GM18519 (cell line): ENCODE data around the gene TMEM184A.

Source experiments
- ATAC-seq: cut with Tn5 transposase; IDR thresholded peaks from one replicate; pipeline ENCODE4 v1.9.1; 2021; ENCODE audit warnings: mild to moderate bottlenecking, moderate library complexity; ENCODE audit not compliant: unreplicated experiment, low FRiP score

The TMEM184A gene

DNA sequence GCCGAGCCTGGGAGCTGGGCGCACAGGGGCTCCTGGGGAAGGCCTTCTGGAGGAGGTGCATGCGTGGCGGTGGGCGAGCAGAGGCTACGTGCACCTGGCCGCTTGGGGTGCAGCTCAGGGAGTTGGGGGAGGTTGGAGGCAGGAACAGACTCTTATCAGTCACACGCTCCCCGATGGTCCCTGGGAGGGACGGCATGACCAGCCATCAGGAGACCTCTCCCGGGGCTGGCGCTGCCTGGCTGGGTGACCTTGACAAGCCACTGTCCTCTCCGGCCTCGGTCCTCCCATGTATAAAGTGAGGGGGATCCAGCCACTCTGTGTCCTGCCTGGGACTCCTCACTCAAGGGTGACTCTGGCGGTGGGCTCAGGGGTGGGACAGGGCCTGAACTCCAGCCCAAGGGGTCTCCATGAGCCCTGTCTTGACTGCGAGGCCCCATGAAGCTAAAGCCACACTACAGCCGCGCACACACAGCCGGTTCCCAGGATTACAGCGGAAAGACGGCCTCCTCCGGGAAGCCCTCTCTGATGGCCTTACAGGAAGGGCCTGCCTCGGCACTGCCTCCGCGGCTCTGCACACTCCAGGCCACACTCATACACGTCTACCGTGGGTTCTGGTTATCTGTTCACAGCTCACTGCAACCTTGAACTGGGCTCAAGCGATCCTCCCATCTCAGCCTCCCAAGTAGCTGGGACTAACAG, 2.3 kb downstream of the TMEM184A start:
- no peak for ATAC-seq

DNA sequence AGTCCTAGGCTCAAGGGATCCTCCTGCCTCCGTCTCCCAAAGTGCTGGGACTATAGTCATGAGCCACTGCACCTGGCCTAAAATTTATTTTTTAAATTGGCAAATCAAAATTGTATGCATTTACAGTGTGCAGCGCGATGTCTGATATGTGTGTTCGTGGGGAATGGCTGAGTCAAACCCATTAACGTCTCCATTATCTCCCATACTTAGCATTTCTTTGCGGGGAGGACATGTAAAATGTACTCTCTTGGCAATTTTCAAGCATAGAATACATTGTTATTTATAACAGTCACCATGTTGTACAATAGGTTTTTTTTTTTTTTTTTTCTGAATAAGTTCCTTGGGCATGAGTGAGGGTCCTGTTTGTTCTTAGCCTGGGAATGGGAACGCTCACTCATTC, 3.8 kb downstream of the TMEM184A start:
- no peak for ATAC-seq

DNA sequence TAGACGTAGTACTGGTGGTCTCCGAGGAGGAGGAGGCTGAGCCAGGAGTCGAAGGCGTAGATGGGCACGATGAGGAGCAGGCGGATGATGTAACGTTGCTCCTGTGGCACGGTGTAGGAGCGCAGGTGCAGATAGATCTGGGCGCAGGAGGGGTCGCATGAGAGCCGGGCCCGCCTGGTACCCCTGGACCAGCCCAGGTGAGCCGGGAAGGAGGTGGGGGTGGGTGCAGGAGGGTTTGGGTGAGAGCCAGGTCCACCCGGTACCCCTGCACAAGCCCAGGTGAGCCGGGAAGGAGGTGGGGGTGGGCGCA, 5.2 kb downstream of the TMEM184A start:
- no peak for ATAC-seq

DNA sequence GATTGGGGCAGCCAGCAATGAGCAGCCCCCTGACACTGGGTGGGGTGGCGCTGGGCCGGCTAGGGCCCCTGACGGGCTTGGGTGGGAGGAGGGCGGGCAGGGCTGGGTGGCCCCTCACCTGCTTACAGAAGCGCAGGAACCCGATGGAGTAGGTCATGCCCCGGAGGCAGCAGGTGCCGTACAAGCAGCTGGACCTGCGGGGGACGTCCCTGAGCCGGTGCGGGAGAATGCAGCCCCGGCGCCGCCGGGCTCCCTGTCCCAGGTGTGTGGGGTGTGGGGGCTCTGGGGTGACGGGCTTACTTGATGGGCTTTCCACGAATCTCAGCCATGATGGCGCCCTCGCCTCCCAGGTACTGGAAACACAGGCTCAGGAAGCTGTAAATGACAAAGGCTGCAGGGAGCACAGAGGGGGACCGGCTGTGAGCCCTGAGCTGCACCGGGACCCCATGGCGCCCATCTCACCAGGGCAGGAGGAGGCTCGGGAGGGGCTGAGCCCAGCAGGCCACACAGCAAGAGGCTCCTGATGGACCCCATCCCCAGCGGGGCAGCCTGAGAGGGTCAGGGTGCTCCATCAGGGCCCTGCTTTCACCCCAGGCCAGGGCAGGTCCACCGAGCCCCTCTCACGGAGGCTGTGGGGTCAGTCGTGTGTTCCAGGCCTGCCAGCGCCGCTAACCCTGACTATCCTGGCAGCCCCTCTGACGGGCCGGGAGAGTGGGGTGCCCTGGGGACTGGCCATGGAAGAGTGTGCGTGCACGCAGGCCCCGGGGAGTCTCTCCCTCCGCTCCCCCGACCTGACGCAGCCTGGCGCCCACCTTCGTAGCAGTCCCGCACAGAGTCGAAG, 5.8 kb downstream of the TMEM184A start:
- ATAC-seq: no peak

DNA sequence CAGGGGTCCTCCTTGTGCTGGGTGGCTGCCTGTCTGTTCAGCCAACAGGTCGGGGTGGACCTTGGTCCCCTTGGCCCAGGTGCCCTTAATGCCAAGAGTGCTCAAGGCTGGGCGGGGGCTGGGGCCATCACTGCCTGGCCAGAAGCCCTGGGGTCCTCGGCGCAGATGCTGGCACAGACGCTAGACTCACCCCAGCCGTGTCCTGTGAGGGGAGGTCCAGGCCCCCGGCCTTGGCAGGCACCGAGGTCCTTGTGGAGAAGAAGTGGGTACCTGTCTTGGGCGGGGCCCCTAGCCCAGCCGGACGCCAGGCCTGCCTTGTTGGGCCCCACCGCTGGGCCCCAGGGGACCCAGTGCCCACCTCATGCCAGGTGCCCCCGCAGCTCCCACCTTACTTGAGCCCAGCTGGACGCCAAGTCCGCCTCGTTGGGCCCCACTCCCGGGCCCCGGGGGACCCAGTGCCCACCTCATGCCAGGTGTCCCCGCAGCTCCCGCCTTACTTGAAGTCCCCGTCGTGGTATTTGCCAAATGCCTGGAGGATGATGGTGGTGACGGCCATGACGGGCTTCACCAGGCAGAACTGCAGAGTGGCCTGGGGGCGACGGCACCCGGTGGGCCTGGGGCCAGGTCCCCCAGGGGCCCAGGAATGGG, 6.5 kb downstream of the TMEM184A start:
- no peak for ATAC-seq

DNA sequence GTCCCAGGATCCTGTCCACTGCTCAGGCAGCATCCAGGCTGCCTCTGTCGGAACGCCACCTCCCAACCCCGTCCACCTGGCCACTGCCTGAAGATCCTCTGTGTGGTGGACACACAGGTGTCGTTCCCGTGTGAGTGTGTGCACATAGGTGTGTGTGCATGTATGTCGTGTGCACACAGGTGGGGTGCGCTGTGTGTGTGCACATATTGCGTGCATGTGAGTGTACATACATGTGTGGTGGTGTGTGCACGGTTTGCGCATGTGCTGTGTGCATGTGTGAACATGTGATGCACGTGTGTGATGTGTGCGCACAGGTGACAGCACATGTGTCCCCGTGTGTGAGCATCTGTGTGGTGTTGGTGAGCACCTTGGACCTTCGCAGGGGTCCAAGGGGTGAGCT, 7.1 kb downstream of the TMEM184A start:
- no peak for ATAC-seq

DNA sequence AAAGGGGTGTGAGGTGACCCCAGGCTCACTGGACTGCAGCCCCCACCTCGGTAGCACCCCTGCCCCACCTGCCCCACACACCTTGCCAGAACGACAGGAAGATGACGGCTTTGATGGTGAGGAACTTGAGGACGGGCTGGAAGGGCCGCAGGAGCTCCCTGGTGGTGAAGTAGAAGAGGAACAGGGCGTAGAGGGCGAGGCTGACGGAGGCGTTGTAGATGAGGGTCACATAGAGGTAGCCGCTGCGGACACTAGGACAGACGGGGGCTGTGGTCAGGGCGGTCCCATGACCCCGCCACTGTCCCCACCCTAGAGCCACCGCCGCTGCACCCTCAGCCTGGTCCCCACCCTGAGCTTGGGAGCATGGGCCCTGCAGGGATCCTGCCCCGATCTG, 7.6 kb downstream of the TMEM184A start:
- no peak for ATAC-seq

DNA sequence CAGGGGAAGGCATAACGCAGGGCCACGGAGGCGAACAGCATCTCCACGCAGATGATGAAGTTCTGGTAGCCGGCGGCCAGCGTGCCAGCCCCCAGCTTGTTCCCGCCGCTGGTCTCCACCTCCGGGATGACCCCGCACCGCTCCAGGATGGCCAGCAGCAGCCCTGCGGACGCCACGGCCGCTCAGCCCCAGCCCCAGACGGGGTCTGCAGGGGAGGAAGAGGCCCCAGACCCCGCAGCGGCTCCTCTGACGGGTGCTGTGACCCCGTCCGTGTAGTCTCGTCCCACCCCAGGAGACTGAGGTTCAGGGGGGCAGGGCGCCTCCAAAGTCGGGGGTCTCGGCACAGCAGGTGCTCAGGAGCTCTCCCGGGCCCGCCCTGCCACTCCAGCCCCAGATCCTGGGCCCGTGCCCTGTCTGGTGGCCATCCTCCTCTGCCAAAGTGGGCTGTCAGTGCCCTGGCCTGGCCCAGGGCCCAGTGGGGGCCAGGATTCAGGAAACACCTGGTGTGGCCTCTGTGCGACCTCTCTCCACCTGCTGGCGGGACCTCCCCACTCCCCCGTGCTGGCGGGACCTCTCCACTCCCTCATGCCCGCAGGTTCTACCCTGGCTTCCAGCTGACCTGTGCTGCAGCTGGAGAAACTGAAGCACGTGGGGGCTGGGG, 8.1 kb downstream of the TMEM184A start:
- no peak for ATAC-seq

DNA sequence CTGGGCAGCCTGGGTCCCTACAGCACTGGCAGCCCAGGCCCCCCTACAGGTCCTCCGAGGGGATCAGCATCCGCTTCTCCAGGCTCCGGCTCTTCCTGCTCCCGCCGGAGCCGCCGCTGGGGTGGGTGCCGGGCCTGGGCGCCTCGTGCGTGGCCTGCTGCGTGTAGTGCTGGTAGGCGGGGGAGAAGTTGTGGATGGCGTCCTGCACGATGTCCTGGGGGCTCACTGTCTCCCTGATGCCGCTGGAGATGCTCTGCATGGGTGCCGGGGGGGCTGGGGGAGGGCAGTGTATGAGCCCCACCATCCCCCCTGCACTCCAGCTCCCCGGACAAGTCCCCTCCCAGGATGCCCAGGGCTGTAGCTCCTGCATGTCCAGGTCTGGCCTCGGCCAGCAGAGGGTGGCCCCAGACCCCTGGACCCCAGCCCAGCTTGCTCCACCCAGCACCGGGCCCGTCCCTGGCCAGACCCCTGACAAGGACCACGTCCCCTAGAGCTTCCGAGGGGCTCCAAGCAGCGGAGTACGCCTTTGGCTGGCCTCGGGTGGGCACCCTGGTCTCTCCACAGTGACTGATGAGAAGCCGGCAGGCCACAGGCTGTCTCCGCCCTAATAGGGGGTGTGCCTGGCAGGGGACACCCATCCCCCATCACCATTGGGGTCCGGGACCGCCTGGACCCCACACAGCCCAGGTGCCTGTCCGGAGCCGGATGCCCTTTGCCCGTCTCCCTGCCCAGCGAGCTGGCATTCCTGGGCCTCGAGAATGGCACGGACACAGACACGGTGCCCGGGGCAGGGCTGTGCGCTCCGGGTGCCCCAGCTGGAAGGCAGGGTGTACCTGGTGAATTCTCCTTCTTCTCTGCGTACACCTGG, 8.9 kb downstream of the TMEM184A start:
- ATAC-seq: no peak

DNA sequence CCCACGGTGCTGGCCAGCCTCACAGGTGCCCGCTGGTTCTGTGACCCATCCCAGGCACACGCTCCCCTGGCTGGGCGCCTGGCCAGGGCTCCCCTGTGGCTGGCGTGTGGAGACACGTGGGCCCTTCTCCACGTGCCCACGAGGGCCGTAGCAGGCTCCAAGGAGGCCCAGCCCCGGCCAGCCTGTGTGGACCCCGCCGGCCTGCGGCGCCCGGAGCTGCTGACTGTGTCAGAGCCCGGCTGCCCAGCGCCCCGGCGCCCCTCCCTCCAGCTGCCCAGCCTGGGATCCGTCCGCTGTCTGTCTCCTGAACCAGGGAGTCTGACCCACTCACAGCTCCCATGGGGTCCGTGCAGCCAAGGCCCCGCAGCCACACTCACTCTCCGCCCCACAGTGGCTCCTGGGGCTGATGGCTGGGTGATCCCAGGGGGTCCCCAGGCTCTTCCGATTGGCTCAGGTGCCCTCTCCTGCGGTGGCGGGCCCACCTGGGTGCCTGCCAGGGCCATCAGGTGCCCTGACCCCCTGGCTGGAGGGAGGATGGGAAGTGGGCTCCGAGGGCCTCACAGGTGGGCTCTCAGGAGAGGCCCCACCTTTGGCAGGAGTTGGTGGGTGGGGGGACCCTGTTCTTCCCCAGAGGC, 9.6 kb downstream of the TMEM184A start:
- ATAC-seq: no peak

DNA sequence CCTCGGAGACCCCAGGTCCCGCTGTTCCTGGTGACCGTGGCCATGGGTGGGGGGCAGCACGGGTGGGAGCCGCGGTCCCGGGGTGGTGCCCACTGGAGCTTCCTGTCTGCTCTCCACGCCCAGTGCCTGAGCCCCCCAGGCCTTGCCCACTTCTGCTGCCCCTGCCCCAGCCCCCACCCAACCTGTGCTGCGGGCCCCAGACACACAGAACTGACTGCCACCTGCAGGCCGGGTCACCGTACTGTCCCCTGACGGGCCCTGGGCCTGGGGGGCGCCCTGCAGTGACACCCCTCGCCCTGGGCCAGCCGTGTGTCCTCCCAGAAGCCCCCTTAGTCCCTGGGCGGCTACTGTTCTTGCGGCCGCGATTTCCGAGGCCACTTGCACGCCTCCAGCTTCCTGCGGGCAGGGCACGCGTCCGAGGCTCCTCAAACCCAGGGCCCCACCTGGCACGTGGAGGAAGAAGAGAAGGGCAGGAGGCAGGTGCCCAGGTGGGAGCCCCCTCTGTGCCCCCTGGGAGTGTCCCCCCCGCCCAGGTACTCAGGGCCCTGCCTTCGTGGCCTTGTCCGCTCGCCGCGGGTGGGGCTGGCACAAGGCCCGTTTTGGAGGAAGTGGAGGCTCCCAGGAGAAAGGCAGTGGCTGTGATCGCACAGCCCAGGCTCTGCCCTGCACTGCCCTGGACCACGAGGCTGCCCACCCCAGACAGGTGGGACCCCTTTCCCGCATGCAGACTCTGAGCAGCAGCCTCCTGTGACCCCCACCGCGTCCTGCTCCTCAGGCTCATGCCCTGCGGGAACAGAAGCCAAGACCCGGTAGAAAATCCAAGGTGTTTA, 10.4 kb downstream of the TMEM184A start:
- ATAC-seq: no peak

DNA sequence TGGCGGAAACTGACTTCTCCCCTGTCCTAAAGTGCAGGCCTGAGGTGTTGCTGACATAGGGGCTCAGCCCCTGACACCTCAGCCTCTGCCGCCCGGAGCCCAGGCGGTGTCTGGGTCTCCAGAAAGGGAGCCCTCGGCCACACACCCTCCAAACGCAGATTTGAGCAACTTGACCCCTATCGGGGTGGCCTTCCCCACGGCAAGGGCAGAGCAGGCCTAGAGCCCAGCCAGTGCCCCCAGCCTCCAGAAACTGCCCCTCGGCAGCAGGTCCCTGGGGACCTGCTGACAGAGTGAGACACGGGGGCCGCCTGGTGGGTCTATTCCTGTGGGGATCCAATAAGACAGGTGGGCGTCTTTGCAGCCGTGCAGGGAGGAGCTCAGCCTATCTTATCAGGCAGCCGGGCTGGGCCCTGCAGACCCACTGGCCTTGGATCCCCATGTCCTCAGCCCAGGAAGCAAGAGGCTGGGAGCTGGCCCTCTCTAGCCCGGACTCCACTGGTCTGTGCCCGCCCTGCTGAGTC, 11.0 kb downstream of the TMEM184A start:
- no peak for ATAC-seq

DNA sequence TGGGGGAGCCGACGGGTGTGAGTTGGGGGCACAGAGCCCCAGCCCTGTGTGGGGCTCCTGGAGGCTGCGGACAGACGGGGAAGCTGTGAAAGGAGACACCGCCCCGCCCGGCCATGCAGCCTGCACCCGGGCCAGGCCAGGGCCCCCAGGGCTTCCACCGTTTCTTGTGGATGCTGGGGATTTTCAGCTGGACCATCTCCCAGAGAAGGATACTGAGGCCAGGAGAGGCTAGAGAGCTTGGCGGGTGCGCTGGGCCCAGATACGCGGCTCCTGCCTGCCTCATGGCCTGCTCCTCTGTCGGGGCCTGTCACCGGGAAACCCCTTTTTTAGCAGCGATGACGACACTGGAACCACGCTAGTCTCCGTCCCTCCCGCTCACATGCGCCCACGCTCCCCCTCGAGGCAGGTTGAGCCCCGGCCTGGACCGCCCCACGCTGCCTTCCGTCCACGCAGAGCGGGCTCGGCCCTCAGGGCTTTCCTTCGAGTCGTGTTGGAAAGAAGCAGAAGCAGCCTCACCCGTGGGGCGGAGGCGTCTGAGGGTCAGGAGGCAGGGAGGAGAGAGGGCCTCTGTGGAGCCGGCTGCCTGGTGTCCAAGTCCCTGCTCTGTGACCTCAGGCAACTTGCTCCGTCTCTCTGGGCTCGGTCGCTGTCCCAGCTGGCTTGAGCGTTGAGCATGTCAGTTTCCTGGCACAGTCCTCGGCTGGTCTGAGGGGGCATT, 11.7 kb downstream of the TMEM184A start:
- ATAC-seq: no peak

DNA sequence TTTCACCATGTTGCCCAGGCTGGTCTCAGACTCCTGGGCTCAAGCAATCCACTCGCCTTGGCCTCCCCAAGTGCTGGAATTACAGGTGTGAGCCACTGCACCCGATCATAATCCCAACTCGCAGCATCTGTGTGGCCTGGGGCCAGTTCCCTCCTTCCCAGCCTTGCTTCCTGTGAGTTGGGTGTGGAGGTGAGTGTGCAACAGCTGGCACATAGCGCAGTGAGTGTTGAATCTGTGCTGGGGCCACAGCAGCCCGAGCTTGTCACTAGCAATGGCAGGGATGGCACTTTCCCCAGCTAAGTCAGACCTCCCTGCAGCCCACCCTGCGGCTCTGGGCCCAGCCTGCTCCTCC, 12.2 kb downstream of the TMEM184A start:
- no peak for ATAC-seq

DNA sequence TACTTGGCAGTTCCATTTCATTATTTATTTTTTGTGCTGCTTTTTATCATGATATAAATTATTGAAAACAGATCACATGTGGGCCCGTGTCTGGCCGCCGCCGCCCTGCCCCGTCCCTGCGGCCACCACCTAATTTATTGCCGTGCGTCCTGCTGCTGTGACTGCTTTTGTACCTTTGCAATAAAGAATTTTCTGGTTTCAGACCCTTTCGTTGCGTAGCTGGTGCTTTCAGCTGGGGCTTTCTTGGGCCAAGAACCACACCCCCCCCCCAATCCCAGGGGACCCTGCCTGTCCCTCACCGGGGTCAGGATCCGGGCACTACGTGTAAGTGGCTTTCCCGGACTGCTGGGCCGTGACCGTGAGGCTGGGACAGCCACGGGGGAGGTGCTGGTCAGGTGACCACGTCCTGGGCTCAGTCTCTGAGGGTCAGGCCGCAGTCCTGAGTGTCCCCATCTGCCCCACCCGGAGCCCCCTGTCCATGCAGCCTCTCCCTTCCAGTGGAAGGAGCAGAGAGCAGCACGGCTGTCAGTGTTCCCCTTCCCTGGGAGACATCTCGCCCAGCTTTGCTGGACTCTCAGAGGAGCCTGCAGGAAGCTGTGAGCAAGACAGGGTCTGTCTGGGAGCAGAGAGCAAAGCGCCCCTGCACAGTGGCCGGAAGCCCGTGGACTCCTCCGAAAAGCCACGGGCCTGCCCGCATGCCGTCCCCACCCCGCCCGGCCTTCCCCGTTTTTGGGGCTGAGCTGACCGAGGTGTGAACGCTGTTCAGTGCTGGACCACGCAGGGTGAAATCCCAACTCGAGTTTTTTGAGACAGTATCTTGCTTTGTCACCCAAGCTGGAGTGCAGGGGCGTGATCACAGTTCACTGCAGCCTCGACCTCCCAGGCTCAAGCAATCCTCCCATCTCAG, 12.9 kb downstream of the TMEM184A start:
- no peak for ATAC-seq

DNA sequence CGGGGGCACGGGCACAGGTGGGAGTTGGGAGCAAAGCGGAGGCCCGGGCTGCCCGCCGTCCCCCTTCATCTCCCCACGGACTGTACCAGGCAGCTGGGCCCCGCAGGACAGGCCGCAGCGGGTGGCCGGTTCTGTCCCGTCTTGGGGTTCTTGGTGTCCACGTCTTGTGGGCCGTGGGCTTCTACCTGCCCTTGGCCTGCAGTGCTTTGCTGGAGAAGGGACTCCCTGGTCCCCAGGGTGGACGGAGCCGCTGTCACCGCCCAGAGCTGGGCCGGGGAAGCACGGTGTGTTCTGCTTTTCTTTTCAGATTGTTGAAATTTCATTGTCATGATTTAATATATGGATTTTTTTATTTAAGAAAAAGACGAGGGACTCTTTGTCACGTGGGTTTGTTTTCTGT, 13.7 kb downstream of the TMEM184A start:
- ATAC-seq: no peak
